Measurements from ENCODE around the gene SEMA3G. TPM values are rescaled to one million over a fixed set of nuclear protein-coding genes. Genes with fewer than 3 reads are reported as not detected.

SEMA3G gene
- total and polyA plus RNA-seq, 2 experiments from 2014 or later, result 0.47 to 2.5 TPM

- no peak for ATAC-seq
- H3K4me2 ChIP-seq, result peak overlapping the region; percentile 91
- Mint-ChIP-seq H3K4me3 (peak overlapping the region; percentile 88), H3K27me3 (ENCODE audit: insufficient read depth, low read depth, poor library complexity) (peaks cover 7% of the 10 kb centered on the region), H3K36me3 (ENCODE audit: low read depth) (peaks cover 40% of the 10 kb centered on the region), H3K4me1 (peaks cover 34% of the 10 kb centered on the region), H3K9me3 (no peaks in the 10 kb centered on the region), H3K27ac (peak overlapping the region; percentile 60; the same call in 1 of the 2 replicates)
- no peak overlapping the region for H3K27ac ChIP-seq (ENCODE audit: low read depth)
- H3K9me2 ChIP-seq (ENCODE audit: insufficient read depth), result no peaks in the 10 kb centered on the region
- peaks cover 42% of the 10 kb centered on the region for H3K79me2 ChIP-seq (replicated peaks; ENCODE audit: insufficient read depth)
- no peak overlapping the region for H2AFZ ChIP-seq
- H4K20me1 ChIP-seq (replicated peaks; ENCODE audit: insufficient read depth), result peaks cover 31% of the 10 kb centered on the region
- no peaks in the 10 kb centered on the region for H3K27me3 ChIP-seq (ENCODE audit: insufficient read depth)
- peaks cover 25% of the 10 kb centered on the region; the same call in 1 of the 2 replicates for H3K36me3 ChIP-seq (ENCODE audit: insufficient read depth)
- no peaks in the 10 kb centered on the region; the same call in 1 of the 2 replicates for H3F3A ChIP-seq (replicated peaks; ENCODE audit: low read depth)
- no peak for DNase-seq (ENCODE audit: low spot score)
- TF ChIP-seq POLR2AphosphoS5 (IDR thresholded peaks at IDR 0.05; ENCODE audit: low read depth) (no peak), CTCF (conservative IDR thresholded peaks at IDR 0.05; ENCODE audit: low read depth in 2 of 2) (no peak), ZNF114 (CRISPR knock-in tag; IDR thresholded peaks at IDR 0.05) (no peak), JUNB (IDR thresholded peaks at IDR 0.05; ENCODE audit: unreplicated experiment) (no peak), STAT1 (IDR thresholded peaks at IDR 0.05; ENCODE audit: unreplicated experiment) (no peak), CREB1 (CRISPR knock-in tag; IDR thresholded peaks at IDR 0.05; ENCODE audit: low read depth) (no peak), NANOG (IDR thresholded peaks at IDR 0.05; ENCODE audit: borderline replicate concordance) (no peak), EZH2phosphoT487 (IDR thresholded peaks at IDR 0.05; ENCODE audit: unreplicated experiment) (no peak), ZNF462 (CRISPR knock-in tag; IDR thresholded peaks at IDR 0.05) (no peak), EZH2 (IDR thresholded peaks at IDR 0.05; ENCODE audit: low read depth, unreplicated experiment) (no peak)
- H3K4me3 ChIP-seq, result peak overlapping the region; percentile 94
- H3K4me1 ChIP-seq (ENCODE audit: insufficient read depth), result peaks cover 20% of the 10 kb centered on the region; the same call in 1 of the 2 replicates
These were observed 11.9 kb upstream of the SEMA3G start for GRCh38 chr3:52456800-52457183.

All from GM23338 (cell line).